ENCODE results near the gene NTMT1.

Gene NTMT1

DNA sequence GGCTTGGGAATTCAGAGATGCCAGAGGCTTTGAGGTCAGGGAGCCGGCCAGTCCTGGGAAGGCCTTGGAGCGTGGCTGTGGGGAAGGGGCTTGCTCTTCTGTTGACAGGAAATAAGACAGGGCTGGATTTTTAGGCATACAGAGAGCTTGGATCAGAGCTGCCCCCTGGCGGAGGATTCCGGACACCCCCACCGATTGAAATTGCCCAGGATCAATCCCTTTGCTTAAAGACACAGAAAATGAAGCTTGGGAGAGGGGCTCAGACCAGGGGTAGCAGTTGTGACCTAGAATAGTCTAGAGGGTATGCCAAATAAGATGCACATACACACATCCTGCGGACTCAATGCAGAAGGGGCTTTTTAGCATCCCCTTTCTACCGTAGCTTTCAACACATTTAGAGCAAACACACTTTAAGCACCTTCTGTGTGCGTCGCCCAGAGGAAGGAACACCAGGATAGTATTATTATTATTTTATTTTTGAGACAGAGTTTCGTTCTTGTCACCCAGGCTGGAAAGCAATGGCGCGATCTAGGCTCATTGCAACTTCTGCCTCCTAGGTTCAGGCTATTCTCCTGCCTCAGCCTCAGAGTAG is 1.7 kb upstream of the NTMT1 start:
- H4K20me1 ChIP-seq (ENCODE audit: insufficient read depth), result 0 out of 2 replicates have a peak, but pooled peaks cover 6% of the 10 kb centered on the region
- H3K79me2 ChIP-seq (ENCODE audit: insufficient read depth, low read depth), result peaks cover 33% of the 10 kb centered on the region
- H2AFZ ChIP-seq (ENCODE audit: low read depth), result peak overlapping the region; percentile 17; the same call in 1 of the 2 replicates
- H3K4me2 ChIP-seq, result no peak overlapping the region
- no peak overlapping the region for H3K9ac ChIP-seq
- peaks cover 33% of the 10 kb centered on the region for H3K4me1 ChIP-seq (ENCODE audit: low read depth, poor library complexity, severe bottlenecking)
- no peaks in the 10 kb centered on the region for H3K27me3 ChIP-seq (ENCODE audit: insufficient read depth, low read depth)
- no peak overlapping the region for H3K27ac ChIP-seq
- no peak overlapping the region for H3K4me3 ChIP-seq (IDR thresholded peaks at IDR 0.05; ENCODE audit: insufficient read depth, low read depth, low read length)
- no peaks in the 10 kb centered on the region for H3K36me3 ChIP-seq (ENCODE audit: insufficient read depth)
- TF ChIP-seq, protein P1, sequence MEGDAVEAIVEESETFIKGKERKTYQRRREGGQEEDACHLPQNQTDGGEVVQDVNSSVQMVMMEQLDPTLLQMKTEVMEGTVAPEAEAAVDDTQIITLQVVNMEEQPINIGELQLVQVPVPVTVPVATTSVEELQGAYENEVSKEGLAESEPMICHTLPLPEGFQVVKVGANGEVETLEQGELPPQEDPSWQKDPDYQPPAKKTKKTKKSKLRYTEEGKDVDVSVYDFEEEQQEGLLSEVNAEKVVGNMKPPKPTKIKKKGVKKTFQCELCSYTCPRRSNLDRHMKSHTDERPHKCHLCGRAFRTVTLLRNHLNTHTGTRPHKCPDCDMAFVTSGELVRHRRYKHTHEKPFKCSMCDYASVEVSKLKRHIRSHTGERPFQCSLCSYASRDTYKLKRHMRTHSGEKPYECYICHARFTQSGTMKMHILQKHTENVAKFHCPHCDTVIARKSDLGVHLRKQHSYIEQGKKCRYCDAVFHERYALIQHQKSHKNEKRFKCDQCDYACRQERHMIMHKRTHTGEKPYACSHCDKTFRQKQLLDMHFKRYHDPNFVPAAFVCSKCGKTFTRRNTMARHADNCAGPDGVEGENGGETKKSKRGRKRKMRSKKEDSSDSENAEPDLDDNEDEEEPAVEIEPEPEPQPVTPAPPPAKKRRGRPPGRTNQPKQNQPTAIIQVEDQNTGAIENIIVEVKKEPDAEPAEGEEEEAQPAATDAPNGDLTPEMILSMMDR (conservative IDR thresholded peaks at IDR 0.05; ENCODE audit: low read depth, low read length), result peak; percentile 90

DNA sequence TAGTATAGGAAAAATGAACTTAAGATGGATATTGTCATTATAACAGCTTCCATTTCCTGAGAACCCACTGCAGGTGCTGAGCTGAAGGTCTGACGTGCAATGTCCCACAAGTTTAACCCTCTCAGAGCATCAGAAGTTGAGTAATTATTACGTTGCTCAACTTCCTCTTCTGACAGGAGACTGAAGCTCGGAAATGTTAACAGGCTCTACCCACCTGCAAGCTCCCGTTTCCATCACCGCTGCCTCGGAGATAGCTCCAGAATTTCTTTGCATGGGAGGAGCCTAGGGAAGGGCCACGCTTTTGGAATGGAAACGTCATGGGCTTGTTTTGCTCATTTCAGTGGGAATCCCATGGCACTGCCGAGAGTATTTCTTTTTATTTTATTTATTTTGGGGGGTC is 1.0 kb upstream of the NTMT1 start:
- no peaks in the 10 kb centered on the region for H3K27me3 ChIP-seq (ENCODE audit: insufficient read depth, low read depth)
- H3K27ac ChIP-seq, result no peak overlapping the region
- H3K4me1 ChIP-seq (ENCODE audit: low read depth, poor library complexity, severe bottlenecking), result peaks cover 40% of the 10 kb centered on the region
- no peaks in the 10 kb centered on the region for H3K36me3 ChIP-seq (ENCODE audit: insufficient read depth)
- H2AFZ ChIP-seq (ENCODE audit: low read depth), result no peak overlapping the region
- peak overlapping the region; percentile 65 for H3K4me2 ChIP-seq
- TF ChIP-seq, protein P1 (conservative IDR thresholded peaks at IDR 0.05; ENCODE audit: low read depth, low read length), result no peak
- H4K20me1 ChIP-seq (ENCODE audit: insufficient read depth), result peaks cover 11% of the 10 kb centered on the region; the same call in 1 of the 2 replicates
- H3K4me3 ChIP-seq (IDR thresholded peaks at IDR 0.05; ENCODE audit: insufficient read depth, low read depth, low read length), result no peak overlapping the region
- peaks cover 40% of the 10 kb centered on the region for H3K79me2 ChIP-seq (ENCODE audit: insufficient read depth, low read depth)
- H3K9ac ChIP-seq, result no peak overlapping the region

DNA sequence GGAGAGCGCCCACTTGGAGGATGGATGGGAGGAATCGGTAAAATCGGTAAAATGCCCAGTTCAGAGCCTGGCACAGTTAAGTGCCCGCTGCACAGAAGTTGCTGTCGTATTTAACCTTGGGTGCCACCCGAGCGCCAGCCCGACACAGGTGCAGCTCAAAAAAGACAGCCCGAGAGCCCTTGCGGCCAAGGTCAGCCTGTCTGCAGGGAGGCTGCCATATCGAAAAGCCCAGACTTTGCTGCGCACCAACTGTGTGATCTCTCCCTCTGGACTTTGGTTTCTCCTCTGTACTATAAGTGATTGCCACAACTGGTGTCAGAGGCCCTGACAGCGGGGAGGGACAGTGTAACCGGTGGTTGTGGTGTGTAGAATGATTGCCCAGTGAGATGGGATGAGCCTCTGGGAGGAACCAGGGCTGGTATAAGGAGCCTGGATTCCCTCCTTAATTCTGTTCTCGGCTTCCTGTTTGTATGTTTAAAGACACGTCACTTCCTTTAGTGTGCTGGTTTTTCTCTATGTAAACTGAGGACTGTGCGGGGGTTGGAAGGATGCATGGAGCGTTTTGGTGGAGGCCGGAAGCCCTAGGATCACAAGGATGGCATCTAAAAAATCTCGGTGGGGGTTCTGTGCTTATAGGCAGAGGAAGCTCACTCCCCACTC is 792 bp downstream of the NTMT1 start:
- Histone ChIP-seq H4K20me1 (ENCODE audit: insufficient read depth) (peaks cover 16% of the 10 kb centered on the region), H3K36me3 (ENCODE audit: insufficient read depth) (no peaks in the 10 kb centered on the region), H3K79me2 (ENCODE audit: insufficient read depth, low read depth) (peaks cover 58% of the 10 kb centered on the region), H2AFZ (ENCODE audit: low read depth) (peak overlapping the region; percentile 52), H3K9ac (peak overlapping the region; percentile 93), H3K27me3 (ENCODE audit: insufficient read depth, low read depth) (no peaks in the 10 kb centered on the region), H3K4me3 (IDR thresholded peaks at IDR 0.05; ENCODE audit: insufficient read depth, low read depth, low read length) (no peak overlapping the region), H3K4me1 (ENCODE audit: low read depth, poor library complexity, severe bottlenecking) (peaks cover 41% of the 10 kb centered on the region), H3K4me2 (peak overlapping the region; percentile 65), H3K27ac (peak overlapping the region; percentile 92)
- TF ChIP-seq, protein P1 (conservative IDR thresholded peaks at IDR 0.05; ENCODE audit: low read depth, low read length), result no peak

DNA sequence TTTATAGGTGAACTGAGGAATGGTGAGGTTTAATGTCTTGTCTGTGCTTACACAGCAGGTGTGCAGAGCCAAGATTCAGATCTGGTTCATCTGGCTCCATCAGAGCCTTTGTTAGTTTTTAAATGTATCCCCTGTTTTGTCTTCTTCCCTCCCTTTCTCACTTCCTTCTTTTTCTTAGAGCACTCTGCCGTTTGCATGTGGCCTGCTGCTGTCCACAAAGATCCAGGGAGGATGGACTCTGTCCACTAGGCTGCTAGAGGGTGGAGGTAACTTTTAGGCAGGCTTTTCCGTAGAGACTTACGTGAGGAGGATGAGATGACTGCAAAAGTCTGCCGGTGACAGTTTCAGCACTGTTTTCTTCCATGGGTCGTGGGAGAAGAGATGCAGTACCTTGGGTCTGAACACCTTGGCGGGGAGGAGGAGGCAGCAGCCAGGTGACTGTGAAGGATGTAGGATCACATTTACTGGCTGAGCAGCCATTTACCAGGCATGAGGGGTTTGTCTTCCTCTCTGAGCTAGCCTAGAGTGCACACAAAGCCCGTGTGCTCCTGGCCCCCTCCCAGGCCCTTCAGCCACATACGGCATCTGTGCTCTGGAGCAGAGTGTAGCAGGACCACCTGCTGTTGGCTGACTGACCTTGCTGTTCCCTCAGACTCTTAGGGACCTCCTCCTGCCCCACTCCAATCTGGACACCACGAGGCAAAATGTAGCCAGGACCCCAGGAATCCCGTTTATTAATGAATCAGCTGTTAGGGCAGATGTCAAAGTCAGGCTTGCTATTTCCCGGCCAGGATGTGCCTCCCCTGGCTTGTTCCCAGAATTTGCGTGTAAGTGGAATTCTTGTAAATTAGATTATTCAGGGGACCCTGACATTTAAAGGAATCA is 1.8 kb downstream of the NTMT1 start:
- peaks cover 5% of the 10 kb centered on the region; the same call in 1 of the 2 replicates for H3K36me3 ChIP-seq (ENCODE audit: insufficient read depth)
- H3K27me3 ChIP-seq (ENCODE audit: insufficient read depth, low read depth), result no peaks in the 10 kb centered on the region
- peak overlapping the region; percentile 93; the same call in 1 of the 2 replicates for H3K9ac ChIP-seq
- peak overlapping the region; percentile 92; the same call in 1 of the 2 replicates for H3K27ac ChIP-seq
- H3K4me1 ChIP-seq (ENCODE audit: low read depth, poor library complexity, severe bottlenecking), result peaks cover 41% of the 10 kb centered on the region
- TF ChIP-seq, protein P1 (conservative IDR thresholded peaks at IDR 0.05; ENCODE audit: low read depth, low read length), result no peak
- H3K4me3 ChIP-seq (IDR thresholded peaks at IDR 0.05; ENCODE audit: insufficient read depth, low read depth, low read length), result no peak overlapping the region
- H2AFZ ChIP-seq (ENCODE audit: low read depth), result no peak overlapping the region
- peaks cover 16% of the 10 kb centered on the region for H4K20me1 ChIP-seq (ENCODE audit: insufficient read depth)
- peaks cover 68% of the 10 kb centered on the region for H3K79me2 ChIP-seq (ENCODE audit: insufficient read depth, low read depth)
- peak overlapping the region; percentile 65 for H3K4me2 ChIP-seq
